HG03139 (cell line): ENCODE results near the gene CPNE4.
"Not testable (repeated sequence)": the region's sequence is repeated elsewhere in the genome, so short reads cannot be mapped to it uniquely, and the experiment has no call there.

Source experiments
- ATAC-seq: cut with Tn5 transposase; IDR thresholded peaks from one replicate; pipeline ENCODE4 v1.9.1; 2021; ENCODE audit not compliant: unreplicated experiment

The CPNE4 gene

DNA sequence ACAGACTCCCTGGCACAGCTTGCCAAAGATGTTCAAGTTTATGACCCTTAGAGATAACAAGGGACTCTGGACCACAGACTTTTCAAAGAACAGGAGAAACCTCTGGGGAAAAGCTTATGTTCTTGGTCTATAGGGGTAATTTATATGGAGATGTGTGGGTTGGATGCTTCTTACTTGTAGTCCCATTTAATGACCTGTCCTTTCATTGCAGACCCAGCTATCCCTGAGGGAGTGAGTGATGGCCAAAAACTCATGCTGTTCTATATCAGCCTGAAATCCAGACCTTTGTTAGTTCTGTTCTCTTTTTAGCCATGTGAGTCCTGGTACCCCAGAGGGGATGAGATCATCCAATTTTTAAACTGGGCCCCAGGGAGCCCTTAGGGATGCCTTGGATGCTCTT is 488.4 kb downstream of the CPNE4 start:
- ATAC-seq = no peak

DNA sequence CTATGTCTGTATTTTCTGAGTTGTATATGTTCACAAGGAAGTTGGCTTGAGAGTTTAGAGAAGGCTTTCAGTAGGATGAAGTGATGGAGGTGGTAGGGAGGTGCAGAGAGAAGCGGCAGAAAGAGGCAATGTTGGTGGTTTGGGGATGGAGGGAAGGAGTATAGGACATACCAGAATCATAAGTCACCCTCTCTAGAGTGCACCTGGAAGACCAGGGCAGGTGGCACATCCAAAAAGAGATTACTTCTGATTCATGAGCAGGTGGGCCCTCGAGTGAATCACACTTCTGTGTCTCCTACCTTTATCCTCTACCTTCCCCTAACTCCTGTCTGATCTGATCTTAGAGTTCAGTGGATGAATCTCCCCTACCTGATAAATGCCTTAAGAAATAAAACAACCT is 490.3 kb downstream of the CPNE4 start:
- ATAC-seq = no peak

DNA sequence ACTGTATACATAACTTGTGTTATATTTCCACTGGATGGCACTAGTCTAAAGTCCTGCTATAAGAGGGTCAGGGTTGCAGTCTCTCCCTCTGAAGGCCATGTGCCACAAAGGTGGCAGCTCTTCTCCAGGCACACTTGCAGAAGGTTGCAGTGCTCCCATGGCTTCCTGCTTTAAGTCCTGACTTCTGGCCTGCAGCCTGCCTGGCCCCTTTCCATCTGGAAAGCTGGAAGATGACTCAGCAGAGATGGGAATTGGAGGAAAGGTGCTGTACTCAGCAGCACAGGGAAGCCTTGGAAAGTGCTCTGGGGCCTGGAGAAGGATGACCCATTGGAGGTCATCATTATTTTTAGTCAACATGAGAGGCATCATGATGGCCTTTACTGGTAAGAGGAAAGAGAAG is 491.1 kb downstream of the CPNE4 start:
- no peak for ATAC-seq

DNA sequence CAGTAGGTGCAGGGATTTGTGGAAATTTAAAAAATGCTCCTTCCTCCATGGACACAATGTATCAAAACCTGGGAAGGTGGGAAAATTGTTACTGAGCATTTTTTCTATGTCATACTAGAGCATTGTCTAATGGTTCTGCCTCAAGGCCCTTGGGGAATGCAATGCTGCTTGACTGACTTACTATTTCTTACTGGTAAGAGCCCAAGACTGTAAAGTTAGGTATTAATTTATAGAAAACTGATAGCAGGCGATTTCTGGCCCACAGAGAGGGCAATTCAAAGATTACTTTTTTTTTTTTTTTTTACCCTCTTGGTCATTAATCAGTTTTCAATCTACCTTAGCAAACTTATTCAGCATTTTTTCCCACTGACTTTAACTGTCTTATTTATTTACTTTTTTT is 493.5 kb downstream of the CPNE4 start:
- no peak for ATAC-seq

DNA sequence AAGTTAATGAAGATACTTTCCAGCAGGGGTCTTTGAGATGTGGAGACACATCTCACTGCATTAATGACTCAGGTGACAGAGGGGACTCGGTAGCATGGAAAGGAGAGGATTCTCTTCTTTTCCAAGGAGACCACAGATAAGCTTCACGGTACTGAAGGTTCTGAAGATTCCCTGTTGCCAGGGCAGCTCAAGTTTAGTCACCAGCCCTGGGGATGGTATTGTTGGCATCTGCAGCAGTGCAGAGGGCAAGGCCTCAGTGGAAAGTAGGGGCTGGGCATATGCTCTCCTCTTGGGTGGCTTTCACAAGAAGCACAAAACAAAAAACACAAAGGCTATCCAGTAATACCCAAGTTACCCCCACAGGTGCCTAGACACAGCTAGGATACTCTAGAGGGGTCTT is 494.0 kb downstream of the CPNE4 start:
- ATAC-seq = no peak

DNA sequence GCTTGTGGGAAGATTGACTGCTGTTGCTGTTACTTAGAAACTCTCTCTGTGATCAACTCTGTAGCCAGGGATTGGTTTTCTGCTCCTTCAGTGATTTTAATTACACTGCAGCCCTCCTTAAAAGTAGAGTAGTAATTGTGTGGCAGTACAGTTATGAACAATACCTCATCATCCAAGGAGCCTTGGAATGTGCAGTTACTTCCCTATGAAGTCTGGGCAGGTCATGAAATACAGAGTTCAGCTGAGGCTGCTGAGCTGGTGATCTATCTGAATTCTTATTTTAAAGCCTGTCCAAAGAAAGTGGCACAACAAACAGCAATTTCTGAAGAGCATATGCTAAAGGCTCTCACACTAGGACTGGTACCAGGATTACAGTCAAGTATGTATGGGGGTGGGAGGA is 494.7 kb downstream of the CPNE4 start:
- no peak for ATAC-seq

DNA sequence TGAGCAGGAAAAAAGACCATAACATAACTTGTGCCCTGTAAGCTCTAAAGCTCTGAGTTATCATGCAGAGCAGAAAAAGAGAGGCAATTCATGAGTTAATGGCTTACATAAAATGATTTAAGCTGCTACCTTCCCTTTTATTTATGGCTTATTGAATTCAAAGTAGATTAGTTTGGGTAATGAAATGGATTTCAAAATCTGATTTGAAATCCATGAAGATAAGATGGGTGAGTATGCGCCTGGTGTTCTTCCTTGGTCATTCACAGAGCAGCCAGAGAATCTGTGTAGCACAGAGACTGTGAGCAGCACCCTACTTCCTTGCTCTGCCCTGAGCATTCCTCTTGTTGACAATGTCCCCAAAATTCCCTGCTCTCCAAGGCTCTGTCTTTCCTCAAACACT is 495.8 kb downstream of the CPNE4 start:
- no peak for ATAC-seq

DNA sequence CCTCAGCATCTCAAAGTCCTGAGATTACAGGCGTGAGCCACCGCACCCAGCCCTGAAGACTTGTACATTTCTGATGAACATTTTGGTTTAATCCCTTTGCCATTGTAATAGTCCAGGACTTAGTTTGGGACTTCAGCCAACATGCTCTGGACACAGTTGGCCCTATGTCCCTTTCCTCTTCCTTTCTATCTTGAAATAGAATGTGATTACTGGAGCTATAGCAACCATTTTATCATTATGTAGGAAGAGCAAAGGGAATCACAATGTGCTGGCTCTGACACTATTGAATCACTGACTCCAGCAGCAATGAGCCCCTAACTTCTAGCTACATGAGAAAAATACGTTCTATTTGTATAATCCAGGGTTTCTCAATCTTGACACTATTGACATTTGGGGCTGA is 497.3 kb downstream of the CPNE4 start:
- ATAC-seq = no peak

DNA sequence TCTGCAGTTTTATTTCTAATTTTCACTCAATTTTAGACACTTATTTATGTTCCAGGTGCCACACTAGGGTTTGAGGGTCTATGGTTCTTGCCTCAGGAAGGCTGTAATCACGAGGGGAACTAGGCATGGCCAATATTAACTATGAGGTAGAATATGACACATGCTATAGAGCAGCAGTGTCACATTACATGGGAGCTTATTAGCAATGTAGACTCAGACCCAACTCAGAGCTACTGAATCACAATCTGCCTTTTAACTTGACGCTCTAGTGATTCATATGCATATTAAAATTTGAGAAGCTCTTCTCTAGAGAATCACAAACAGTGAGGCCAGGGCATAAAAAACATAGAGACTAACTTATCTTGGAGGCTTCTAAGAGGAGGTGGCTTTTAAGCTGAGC is 499.2 kb downstream of the CPNE4 start:
- ATAC-seq = no peak

DNA sequence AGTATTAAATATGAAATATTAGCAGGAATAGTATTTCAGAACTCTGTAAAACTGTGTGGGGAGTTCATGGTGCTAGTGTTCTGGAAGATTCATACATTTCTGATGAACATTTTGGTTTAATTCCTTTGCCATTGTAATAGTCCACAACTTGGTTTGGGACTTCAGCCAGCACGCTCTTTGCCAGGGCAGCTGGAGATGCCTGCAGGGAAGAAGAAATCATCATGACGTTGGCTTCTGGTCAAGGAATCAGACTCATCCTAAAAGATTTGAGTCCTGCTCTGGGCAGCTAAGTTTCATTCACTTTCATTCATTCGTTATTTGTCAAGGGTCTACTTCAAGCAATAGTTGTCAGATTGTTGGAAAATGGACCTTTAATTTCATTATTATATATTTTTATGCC is 499.7 kb downstream of the CPNE4 start:
- no peak for ATAC-seq

DNA sequence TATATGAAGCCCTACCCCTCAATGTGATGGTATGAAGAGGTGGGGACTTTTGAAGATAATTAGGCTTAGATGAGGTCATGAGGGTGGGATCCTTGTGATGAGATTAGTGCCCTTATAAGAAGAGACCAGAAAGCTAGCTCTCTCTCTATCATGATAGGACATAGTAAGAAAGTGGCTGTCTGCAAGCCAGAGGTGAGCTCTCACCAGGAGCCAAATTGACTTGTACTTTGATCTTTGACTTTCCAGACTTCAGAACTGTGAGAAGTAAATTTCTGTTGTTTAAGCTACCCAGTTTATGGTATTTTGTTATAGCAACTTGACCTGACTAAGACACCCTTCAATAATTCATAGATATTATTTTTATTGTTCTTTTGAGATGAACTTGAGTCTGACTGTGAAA is 502.2 kb downstream of the CPNE4 start:
- ATAC-seq = no peak

DNA sequence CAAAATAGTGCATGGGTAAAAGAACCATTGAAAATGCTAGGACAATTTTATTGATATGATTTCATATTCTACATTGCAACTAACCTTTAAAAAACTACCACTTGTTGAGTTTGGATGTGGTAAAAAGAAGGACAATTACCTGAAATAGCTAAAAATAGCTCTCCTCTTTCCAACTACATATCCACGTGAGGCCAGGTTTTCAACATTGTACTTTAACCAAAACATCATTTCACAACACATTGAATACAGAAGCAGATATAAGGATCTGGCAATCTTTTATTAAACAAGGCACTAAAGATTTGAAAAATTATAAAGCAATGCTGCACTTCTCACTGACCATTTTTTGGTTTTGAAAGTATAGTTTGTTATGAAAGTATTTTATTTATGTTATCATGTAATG is 504.0 kb downstream of the CPNE4 start:
- no peak for ATAC-seq

DNA sequence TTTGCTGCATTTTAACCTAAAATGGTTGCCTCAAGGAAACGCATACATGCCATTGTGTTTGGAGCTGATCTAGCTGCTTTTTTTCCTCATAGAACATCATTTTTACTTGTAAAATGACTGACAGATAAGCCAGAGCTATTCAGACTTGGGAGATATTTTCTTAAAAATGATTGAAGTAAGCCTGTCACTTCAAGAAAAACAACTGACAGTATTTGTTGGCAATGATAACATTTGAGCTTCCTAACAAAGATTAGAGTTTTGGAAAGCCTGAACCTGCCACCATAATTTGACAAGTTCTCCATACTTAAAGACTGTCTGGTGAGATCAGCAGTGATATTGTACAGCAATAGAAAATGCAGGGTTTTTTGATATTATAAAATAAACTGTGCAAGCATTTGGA is 504.4 kb downstream of the CPNE4 start:
- no peak for ATAC-seq

DNA sequence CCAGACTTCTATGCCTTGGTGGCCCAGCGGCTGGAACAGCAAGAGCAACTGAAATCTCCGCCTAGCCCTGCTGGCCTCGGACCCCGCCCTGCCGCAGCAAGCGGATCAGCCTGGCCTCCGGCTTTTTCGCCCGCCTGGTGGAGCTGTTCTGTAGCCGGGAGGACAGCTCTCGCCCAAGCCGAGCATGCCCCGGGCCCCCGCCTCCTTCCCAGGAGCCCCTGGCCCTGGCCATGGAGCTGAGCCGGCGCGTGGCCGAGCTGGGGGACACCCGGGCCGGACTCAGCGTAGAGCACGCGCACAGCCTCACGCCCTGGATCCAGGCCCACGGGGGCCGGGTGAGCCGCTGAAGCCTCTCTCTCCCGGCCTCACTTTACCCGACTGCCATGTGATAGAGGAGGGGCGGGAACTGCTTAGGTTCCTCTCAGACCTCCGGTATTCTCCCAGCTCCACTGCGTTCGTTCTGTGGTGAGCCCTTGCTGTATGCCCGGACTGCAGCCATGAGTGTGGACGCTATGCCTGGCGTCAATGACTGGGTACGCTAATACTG is 507.9 kb downstream of the CPNE4 start:
- ATAC-seq = no peak

DNA sequence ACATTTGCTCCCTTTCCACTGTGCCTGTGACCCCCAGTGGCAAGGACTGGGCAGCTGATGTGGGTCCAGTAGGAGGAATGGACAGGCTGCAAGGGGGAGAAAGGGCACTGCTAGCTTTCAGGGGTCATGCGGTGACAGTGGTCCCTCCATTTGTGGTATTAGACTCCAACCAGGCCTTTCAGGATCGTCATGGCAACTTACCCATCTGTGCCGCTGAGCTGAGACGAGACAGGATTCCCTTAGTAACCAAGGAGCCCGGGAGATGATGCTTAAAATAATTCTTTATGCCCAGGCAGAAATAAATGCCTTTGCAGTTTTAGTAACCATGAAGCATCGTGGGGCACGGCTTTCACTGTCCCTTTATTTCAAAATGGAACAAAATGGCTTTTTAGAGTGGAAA is 516.1 kb downstream of the CPNE4 start:
- ATAC-seq = no peak

DNA sequence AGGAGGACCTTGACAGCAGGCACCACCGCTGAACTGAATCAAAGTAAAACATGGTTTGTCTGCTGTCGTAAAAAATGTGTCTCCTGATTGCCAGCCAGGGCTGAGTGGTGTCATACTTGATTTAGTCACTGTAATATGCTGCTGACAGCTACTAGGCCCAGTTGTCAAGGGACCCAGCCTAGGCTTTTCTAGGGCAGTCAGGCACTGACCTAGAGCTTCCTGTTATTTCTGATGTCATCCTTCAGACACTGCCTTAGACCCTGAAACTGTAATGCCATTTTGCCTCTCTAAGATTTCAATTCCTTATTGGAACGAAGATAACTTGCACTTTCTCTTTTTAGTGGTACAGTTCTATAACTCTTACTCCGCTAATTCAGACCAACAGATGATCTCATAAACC is 529.4 kb downstream of the CPNE4 start:
- ATAC-seq = no peak

DNA sequence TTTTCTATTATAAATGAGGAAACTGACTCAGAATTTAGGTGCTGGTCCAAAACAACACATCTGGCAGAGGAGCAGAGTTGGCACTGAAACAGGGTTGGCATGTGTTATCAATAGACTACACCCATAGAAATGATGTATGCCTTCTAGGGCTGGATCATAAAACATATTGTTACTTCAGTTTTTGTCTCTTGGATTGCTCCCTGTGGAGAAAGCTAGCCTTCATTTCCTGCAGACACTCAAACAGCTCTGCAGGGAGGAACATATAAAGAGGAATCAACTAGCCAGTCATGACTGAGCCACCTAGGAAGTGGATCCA is 531.5 kb downstream of the CPNE4 start:
- no peak for ATAC-seq

DNA sequence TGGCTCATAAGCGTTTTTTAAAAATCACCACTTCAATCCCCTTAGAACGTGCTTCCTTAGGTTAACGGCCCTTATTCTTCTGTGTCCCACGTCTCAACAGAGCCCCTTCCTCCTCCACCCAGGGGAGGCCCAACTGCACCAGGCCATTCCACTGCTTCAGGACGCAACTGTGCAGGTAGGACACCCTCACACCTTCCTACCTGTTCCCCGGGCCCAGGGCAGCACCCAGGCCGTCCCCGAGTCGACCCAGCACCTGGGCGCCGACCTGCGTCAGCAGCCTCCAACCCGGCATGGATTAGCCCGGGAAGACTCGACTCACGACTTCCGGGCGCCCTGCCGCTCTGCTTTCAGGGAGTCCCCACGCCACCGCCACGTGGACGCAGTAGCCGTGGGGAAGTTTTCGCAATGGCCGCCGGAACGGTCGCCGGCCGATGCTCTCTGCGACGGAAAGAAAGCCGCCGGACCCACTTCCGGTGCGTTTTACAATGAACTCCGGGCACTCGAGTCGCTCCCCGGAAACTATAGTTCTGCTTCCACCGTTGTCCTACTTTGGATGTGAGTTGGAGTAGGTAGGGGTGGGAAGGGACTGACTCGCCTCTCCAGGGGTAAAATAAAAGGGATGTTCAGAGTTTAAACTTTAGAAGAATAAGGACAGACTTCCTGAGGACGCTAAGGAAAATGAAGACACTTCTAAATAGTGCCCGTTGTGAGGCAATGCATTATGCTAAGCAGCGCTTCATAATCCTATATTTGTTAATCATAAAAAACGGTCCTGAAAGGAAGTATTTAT is 532.1 kb downstream of the CPNE4 start, which contains the start of gene MRPL3:
MRPL3 (minus strand) TSS at position 442 of the 790 bp plus-strand sequence; CDS start at position 292, 150 bp downstream.
- peak; percentile 97 for ATAC-seq

DNA sequence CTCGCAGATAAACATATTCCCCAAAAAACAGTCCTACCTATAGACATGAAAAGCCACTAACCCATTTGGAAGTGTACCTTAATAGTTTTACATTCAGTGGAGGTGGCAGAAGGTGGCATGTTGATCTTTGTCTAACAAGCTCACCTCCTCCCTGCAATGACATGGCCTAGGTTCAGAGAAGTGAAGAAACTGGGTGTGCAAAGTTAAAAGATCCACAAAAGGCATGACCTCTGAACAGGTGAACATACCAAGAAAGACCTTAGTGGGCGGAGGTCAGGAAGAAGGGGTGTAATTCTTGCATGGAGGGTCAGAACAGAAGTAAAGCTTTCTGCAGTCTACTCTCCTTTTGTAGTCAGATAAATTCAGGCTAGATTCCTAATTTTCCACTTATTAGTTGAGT is 532.9 kb downstream of the CPNE4 start:
- ATAC-seq = no peak

DNA sequence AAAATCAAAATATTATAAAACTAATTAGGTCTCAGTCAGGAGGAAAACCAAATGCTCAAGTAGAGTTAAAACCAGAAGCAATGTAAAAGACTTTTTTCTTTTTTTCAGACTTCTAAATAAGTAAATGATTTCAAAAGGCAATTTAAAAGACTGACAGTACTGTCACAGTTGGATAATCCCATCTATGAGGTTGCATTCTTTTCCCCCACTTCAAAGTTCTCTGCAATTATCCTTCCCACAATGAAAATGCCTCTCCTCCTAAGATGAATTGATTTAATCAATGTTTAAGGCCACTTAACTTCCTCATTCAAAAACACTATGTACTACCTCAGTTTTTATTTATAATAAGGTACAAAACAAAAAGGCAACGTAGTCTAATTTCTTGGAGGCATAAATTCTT is 540.1 kb downstream of the CPNE4 start:
- no peak for ATAC-seq

DNA sequence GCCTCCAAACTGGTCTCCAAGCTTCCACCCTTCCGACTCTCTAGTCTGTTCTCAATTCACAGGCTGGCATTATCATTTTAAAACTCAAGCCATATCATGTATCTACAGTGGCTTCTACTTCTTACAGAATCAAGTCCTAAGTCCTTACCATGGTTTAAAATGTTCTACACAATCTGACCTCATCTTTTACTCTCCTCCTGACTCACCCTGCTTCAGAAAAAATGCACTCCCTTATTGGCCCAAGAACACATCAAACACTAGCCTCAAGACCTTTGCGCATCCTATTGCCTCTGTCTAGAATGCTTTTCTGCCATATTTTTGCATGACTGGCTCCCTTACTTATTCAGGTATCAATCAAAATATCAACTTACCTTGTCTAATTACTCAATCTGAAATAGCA is 543.0 kb downstream of the CPNE4 start:
- no peak for ATAC-seq

DNA sequence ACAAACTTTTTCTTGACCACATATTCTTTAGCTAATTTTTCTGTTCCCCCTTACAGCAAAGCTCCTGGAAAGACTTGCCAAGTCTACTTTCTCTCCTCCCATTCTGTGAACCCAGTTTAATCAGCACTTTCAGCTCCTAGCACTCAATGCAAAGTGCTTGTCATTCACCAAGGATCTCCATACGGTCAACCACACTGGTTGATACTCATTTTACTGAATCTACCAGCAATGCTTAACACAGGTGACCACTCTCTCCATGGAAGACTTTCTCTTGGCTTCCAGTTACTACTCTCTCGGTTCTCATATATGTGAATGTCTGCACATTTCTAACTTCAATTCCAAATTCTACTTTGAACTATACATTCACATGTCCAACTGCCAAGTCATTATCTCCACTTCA is 543.7 kb downstream of the CPNE4 start:
- ATAC-seq = no peak

DNA sequence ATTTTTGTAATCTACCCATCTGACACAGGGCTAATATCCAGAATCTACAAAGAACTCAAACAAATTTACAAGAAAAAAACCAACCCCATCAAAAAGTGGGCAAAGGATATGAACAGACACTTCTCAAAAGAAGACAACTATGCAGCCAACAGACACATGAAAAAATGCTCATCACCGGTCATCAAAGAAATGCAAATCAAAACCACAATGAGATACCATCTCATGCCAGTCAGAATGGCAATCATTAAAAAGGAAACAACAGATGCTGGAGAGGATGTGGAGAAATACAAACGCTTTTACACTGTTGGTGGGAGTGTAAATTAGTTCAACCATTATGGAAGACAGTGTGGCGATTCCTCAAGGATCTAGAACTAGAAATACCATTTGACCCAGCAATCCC is 548.3 kb downstream of the CPNE4 start:
- not testable (repeated sequence) for ATAC-seq
